AG09319 (cell line): ENCODE data around the gene HLA-G.

Experiments used
- DNase-seq: peaks from one replicate; pipeline ENCODE4 v3.0.0-alpha.2; 2010; ENCODE audit warnings: low read depth; ENCODE audit errors: extremely low read depth
- CTCF ChIP-seq: IDR thresholded peaks from 2 replicates; pipeline ENCODE4 v1.5.1; 2011; ENCODE audit warnings: low read depth, mild to moderate bottlenecking, inconsistent platforms, low read length, moderate library complexity

Gene HLA-G

GRCh38 chr6:29809249-29809648, 18.4 kb upstream of the HLA-G start:
- TF ChIP-seq CTCF: no peak
- DNase-seq: no peak

GRCh38 chr6:29810371-29810770, 17.3 kb upstream of the HLA-G start:
- no peak for DNase-seq
- no peak for TF ChIP-seq CTCF

GRCh38 chr6:29811377-29811776, 16.2 kb upstream of the HLA-G start:
- TF ChIP-seq CTCF: no peak
- DNase-seq: no peak

GRCh38 chr6:29813066-29813465, 14.6 kb upstream of the HLA-G start:
- TF ChIP-seq CTCF: no peak
- no peak for DNase-seq

GRCh38 chr6:29813809-29814208, 13.8 kb upstream of the HLA-G start:
- TF ChIP-seq CTCF: no peak
- no peak for DNase-seq

GRCh38 chr6:29814379-29815117, 13.1 kb upstream of the HLA-G start:
- no peak for DNase-seq
- no peak for TF ChIP-seq CTCF

GRCh38 chr6:29815118-29815750, 12.4 kb upstream of the HLA-G start:
- no peak for TF ChIP-seq CTCF

More at GRCh38 chr6:29815118-29815750, 12.4 kb upstream of the HLA-G start:
- no peak for DNase-seq
